ENCODE data around the gene ANKRD33B. TPM values are rescaled to one million over a fixed set of nuclear protein-coding genes. Genes with fewer than 3 reads are reported as not detected.

Gene ANKRD33B
- total RNA-seq, 6 experiments from 2014 or later: 6.3 to 13.2 (median 11.9) TPM

DNA sequence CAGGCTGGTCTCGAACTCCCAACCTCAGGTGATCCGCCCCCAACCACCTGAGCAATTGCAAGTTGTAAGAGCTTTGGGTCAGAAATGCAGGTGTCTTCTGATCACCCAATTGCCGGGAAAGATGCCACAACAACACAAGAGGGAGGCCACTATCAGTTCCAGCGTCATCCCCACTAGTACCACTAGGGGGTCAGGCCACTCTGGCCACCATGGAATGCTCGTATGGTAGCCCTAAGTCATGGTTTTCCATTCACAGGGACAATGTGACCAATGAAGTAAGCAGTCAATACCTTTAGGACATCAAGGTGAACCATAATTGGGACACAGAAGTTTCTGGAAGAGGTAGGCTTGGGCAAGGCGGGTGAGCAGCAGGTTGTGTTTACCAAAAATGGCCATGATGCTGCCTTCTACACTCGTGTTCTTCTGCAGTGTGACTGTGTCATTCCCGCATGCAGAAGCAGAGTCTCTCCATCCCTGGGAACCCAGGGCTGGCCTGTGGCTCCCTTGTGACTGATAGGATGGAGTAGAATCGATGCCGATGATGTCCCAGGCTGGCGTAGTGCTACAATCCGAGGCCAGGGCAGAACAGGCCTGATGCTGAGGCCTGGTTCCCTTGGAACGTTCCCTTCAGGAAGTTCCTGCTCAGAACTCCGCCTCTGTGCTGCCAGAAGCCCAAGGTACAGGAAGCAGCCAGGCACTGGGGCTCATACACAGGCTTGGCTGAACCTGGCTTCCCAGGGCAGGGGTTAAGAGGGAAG, 42.2 kb upstream of the ANKRD33B start:
- Mint-ChIP-seq H3K27ac (no peak overlapping the region), H3K4me3 (no peak overlapping the region), H3K4me1 (ENCODE audit: low read depth) (peaks cover 63% of the 10 kb centered on the region), H3K27me3 (ENCODE audit: insufficient read depth) (peaks cover 4% of the 10 kb centered on the region; the same call in 1 of the 2 replicates), H3K36me3 (ENCODE audit: low read depth) (peaks cover 12% of the 10 kb centered on the region), H3K9me3 (peaks cover 8% of the 10 kb centered on the region)
- peak; percentile 66 for TF ChIP-seq CTCF (IDR thresholded peaks at IDR 0.05)
- DNase-seq: no peak

- Mint-ChIP-seq H3K27ac (no peak overlapping the region), H3K36me3 (ENCODE audit: low read depth) (peaks cover 12% of the 10 kb centered on the region), H3K9me3 (peaks cover 8% of the 10 kb centered on the region), H3K27me3 (ENCODE audit: insufficient read depth) (peaks cover 4% of the 10 kb centered on the region; the same call in 1 of the 2 replicates), H3K4me3 (no peak overlapping the region), H3K4me1 (ENCODE audit: low read depth) (peaks cover 61% of the 10 kb centered on the region)
- no peak for TF ChIP-seq CTCF (IDR thresholded peaks at IDR 0.05)
- DNase-seq: no peak
Observed at GRCh38 chr5:10522224-10522611, 41.7 kb upstream of the ANKRD33B start.

GRCh38 chr5:10524376-10525123, 39.3 kb upstream of the ANKRD33B start:
- H3K9me3 Mint-ChIP-seq: peaks cover 8% of the 10 kb centered on the region
- H3K27me3 Mint-ChIP-seq (ENCODE audit: insufficient read depth): peaks cover 4% of the 10 kb centered on the region; the same call in 1 of the 2 replicates
- H3K4me3 Mint-ChIP-seq: peak overlapping the region; percentile 71
- DNase-seq: peak; percentile 89
- peak overlapping the region; percentile 90 for H3K27ac Mint-ChIP-seq
- peaks cover 66% of the 10 kb centered on the region for H3K4me1 Mint-ChIP-seq (ENCODE audit: low read depth)
- no peak for TF ChIP-seq CTCF (IDR thresholded peaks at IDR 0.05)
- H3K36me3 Mint-ChIP-seq (ENCODE audit: low read depth): peaks cover 12% of the 10 kb centered on the region

DNA sequence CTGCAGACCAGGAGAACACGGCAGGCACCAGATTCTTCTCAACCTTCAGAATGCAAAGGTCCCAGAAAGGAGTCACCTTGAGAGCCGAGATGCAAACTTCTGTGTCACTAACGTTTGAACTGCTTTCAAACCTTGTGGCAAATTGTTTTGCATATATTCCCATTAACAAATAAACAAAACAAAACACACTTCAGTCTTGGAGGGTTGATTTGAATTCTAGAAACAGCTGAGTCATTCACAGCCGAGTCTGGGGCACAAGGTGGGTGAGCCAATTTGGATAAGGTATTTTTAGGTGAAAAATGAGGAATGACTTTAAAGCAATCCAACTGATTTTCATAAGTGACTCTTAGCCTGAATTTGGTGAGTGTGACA, 38.8 kb upstream of the ANKRD33B start:
- DNase-seq: no peak
- H3K4me3 Mint-ChIP-seq: peak overlapping the region; percentile 71
- H3K27me3 Mint-ChIP-seq (ENCODE audit: insufficient read depth): peaks cover 4% of the 10 kb centered on the region; the same call in 1 of the 2 replicates
- H3K27ac Mint-ChIP-seq: peak overlapping the region; percentile 90
- H3K36me3 Mint-ChIP-seq (ENCODE audit: low read depth): peaks cover 12% of the 10 kb centered on the region
- no peak for TF ChIP-seq CTCF (IDR thresholded peaks at IDR 0.05)
- peaks cover 8% of the 10 kb centered on the region for H3K9me3 Mint-ChIP-seq
- H3K4me1 Mint-ChIP-seq (ENCODE audit: low read depth): peaks cover 66% of the 10 kb centered on the region

GRCh38 chr5:10527281-10527950, 36.5 kb upstream of the ANKRD33B start:
- DNase-seq: peak; percentile 24

More at GRCh38 chr5:10527281-10527950, 36.5 kb upstream of the ANKRD33B start:
- Mint-ChIP-seq H3K27ac (peak overlapping the region; percentile 91), H3K36me3 (ENCODE audit: low read depth) (peaks cover 10% of the 10 kb centered on the region), H3K27me3 (ENCODE audit: insufficient read depth) (peaks cover 2% of the 10 kb centered on the region; the same call in 1 of the 2 replicates), H3K4me1 (ENCODE audit: low read depth) (peaks cover 68% of the 10 kb centered on the region), H3K4me3 (peak overlapping the region; percentile 66), H3K9me3 (peaks cover 8% of the 10 kb centered on the region)
- TF ChIP-seq CTCF (IDR thresholded peaks at IDR 0.05): no peak

All from HFFc6 (cell line).